Measurements from ENCODE around the gene SPATA20. TPM values are rescaled to one million over a fixed set of nuclear protein-coding genes. Genes with fewer than 3 reads are reported as not detected.

The SPATA20 gene
- total and polyA plus RNA-seq, 2 of the 8 experiments (the other 6 are each of a cell fraction or from before 2014, with no cell fraction given) = 16.2 to 17.5 TPM

DNA sequence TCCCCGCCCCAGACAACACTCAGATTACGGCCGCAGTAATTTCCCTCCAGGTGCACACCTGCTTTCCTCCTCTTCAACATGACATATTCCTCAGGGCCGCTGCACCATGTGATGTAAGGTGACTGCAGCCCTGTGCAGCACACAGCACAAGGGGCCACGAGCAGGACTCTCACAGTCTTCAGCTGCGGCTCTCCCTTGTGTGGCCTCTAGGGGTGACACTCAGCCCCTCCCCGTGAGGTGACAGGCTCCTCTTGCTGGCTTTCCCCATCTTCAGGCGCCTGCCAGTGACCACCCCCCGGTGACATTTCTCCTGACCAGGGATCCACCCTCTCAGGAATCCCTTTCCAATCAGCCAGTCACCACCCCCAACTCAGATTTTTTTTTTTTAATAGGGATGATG, 56.4 kb downstream of the SPATA20 start:
- H3K79me2 ChIP-seq (ENCODE audit: control insufficient read depth in 1 of 2, insufficient read depth in 2 of 2, low read length in 2 of 2) = no peaks in the 10 kb centered on the region
- no peak overlapping the region for H3K4ac ChIP-seq (replicated peaks; ENCODE audit: insufficient read length, low read depth, low read length)
- H4K5ac ChIP-seq (ENCODE audit: insufficient read length, low read depth, low read length) = no peak overlapping the region
- H3K4me2 ChIP-seq (ENCODE audit: insufficient read depth in 1 of 2, low read depth in 2 of 2, low read length in 2 of 2) = no peak overlapping the region
- H2BK12ac ChIP-seq (ENCODE audit: low read depth, low read length) = no peak overlapping the region
- POLR2A ChIA-PET (ENCODE audit: partially characterized antibody) = no interaction called here
- H3K14ac ChIP-seq (ENCODE audit: insufficient read length) = no peak overlapping the region
- no peak overlapping the region for H3K23ac ChIP-seq (ENCODE audit: insufficient read length)
- no peaks in the 10 kb centered on the region for H4K20me1 ChIP-seq (replicated peaks in 1 of 2; ENCODE audit: control insufficient read depth in 1 of 2, insufficient read depth in 2 of 2, low read length in 2 of 2)
- H3K18ac ChIP-seq (ENCODE audit: extremely low read depth, low read length) = no peak overlapping the region
- H4K91ac ChIP-seq (replicated peaks; ENCODE audit: insufficient read length, low read length) = no peak overlapping the region
- H3K27me3 ChIP-seq (replicated peaks in 1 of 4; ENCODE audit: control insufficient read depth in 3 of 4, extremely low read depth in 1 of 4, insufficient read depth in 3 of 4, low read length in 3 of 4) = no peaks in the 10 kb centered on the region
- WGBS, 2 experiments (ENCODE audit: extremely low coverage in 1 of 2, insufficient coverage in 1 of 2, insufficient read length in 1 of 2, insufficient replicate concordance in 2 of 2, low coverage in 1 of 2, low lambda C conversion rate in 2 of 2, missing lambda C conversion rate in 1 of 2) = 80% methylated on average over 9 of the region's 9 CpGs; no CpG with 5 or more reads in 1 of the 2 experiments
- H3K36me3 ChIP-seq (ENCODE audit: control insufficient read depth in 2 of 4, insufficient read depth in 4 of 4, low read length in 3 of 4) = no peaks in the 10 kb centered on the region
- H2BK15ac ChIP-seq (ENCODE audit: low read length) = no peak overlapping the region
- CTCF ChIA-PET (ENCODE audit: partially characterized antibody) = interaction anchor here (0.6 to 19.7 kb wide), 12 partner anchors 9 to 99 kb away, joined by 3 to 300 read pairs (median 6); partner anchors contain the start of genes ABCC3, EPN3 and SPATA20
- H2AFZ ChIP-seq (ENCODE audit: low read length) = no peak overlapping the region
- H2BK5ac ChIP-seq (ENCODE audit: low read depth, low read length) = no peak overlapping the region
- H3K27ac ChIP-seq (ENCODE audit: low read depth, low read length) = no peak overlapping the region
- FAIRE-seq (no peak), DNase-seq (ENCODE audit: low read depth in 1 of 2, low spot score in 2 of 2) (no peak)
- H2BK120ac ChIP-seq (replicated peaks; ENCODE audit: low read depth, low read length) = no peak overlapping the region
- H3K9me3 ChIP-seq (ENCODE audit: insufficient read depth in 2 of 2, low read depth in 1 of 2, low read length in 1 of 2) = no peaks in the 10 kb centered on the region
- H3K9ac ChIP-seq (replicated peaks in 1 of 4; ENCODE audit: extremely low read depth in 1 of 4, low read depth in 3 of 4, low read length in 3 of 4) = no peak overlapping the region
- H3K79me1 ChIP-seq (ENCODE audit: low read depth, low read length) = no peaks in the 10 kb centered on the region
- H3K4me1 ChIP-seq (replicated peaks in 1 of 4; ENCODE audit: control insufficient read depth in 3 of 4, insufficient read depth in 4 of 4, low read length in 3 of 4) = peaks cover 0 to 10% (median 1%) of the 10 kb centered on the region in 4 experiments; a peak in 5 of 7 replicates
- no peaks in the 10 kb centered on the region for H3K23me2 ChIP-seq (ENCODE audit: low read depth, low read length)
- no peak overlapping the region for H3K4me3 ChIP-seq (ENCODE audit: extremely low read depth in 1 of 4, insufficient read depth in 2 of 4, low read depth in 3 of 4, low read length in 4 of 4)
- no peak overlapping the region for H3K56ac ChIP-seq (replicated peaks; ENCODE audit: insufficient read length, low read depth, low read length)
- TF ChIP-seq, protein P1, sequence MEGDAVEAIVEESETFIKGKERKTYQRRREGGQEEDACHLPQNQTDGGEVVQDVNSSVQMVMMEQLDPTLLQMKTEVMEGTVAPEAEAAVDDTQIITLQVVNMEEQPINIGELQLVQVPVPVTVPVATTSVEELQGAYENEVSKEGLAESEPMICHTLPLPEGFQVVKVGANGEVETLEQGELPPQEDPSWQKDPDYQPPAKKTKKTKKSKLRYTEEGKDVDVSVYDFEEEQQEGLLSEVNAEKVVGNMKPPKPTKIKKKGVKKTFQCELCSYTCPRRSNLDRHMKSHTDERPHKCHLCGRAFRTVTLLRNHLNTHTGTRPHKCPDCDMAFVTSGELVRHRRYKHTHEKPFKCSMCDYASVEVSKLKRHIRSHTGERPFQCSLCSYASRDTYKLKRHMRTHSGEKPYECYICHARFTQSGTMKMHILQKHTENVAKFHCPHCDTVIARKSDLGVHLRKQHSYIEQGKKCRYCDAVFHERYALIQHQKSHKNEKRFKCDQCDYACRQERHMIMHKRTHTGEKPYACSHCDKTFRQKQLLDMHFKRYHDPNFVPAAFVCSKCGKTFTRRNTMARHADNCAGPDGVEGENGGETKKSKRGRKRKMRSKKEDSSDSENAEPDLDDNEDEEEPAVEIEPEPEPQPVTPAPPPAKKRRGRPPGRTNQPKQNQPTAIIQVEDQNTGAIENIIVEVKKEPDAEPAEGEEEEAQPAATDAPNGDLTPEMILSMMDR (IDR thresholded peaks at IDR 0.05; ENCODE audit: control extremely low read depth in 1 of 3, insufficient read depth in 1 of 3, low read depth in 1 of 3, low read length in 3 of 3) = peak; percentile 23 to 65 (median 55); a peak in 3 of 4 replicates
- no peak for TF ChIP-seq TBP (IDR thresholded peaks at IDR 0.05; ENCODE audit: low read depth, low read length)
- TF ChIP-seq TEAD4 (IDR thresholded peaks at IDR 0.05; ENCODE audit: low read depth, low read length) = no peak
- peak overlapping the region; percentile 38; the same call in 1 of the 2 replicates for H4K8ac ChIP-seq (ENCODE audit: extremely low read depth, insufficient read depth, low read length)
- no peak overlapping the region for H2BK20ac ChIP-seq (ENCODE audit: low read length)
- H2AK5ac ChIP-seq (ENCODE audit: low read depth, low read length) = no peak overlapping the region
